ENCODE measurements around the gene PNPLA7. TPM values are rescaled to one million over a fixed set of nuclear protein-coding genes. Genes with fewer than 3 reads are reported as not detected.

PNPLA7 gene
- total and polyA plus RNA-seq, 3 experiments from 2014 or later: 0.79 to 2.4 (median 2.0) TPM

- H3K36me3 ChIP-seq (ENCODE audit: insufficient read depth, low read length): no peaks in the 10 kb centered on the region
- ChIA-PET CTCF (no interaction called here), POLR2A (no interaction called here)
- peaks cover 7 to 12% (median 11%) of the 10 kb centered on the region in 5 donors for H3K9me3 Mint-ChIP-seq
- peak overlapping the region in 2 of 8 donors; percentile 47 to 93 for H3K27ac Mint-ChIP-seq
- no peaks in the 10 kb centered on the region for H3K9me3 ChIP-seq (ENCODE audit: low read length)
- H3K27me3 Mint-ChIP-seq: peaks cover 0 to 4% of the 10 kb centered on the region in 2 donors
- no peak overlapping the region for H3K4me3 Mint-ChIP-seq
- no peak overlapping the region for H3K4me3 ChIP-seq (ENCODE audit: low read length)
- H3K27ac ChIP-seq (ENCODE audit: low read depth, low read length): no peak overlapping the region
- H3K27me3 ChIP-seq (ENCODE audit: insufficient read depth, low read length, poor library complexity, severe bottlenecking): no peaks in the 10 kb centered on the region
- DNase-seq: peak in 1 of 5 donors; percentile 41
- peaks cover 0 to 5% (median 0%) of the 10 kb centered on the region in 3 donors for H3K4me1 Mint-ChIP-seq
- H3K36me3 Mint-ChIP-seq: peaks cover 0 to 11% (median 3%) of the 10 kb centered on the region in 3 donors
- no peaks in the 10 kb centered on the region for H3K4me1 ChIP-seq (ENCODE audit: insufficient read depth, low read length)
Observed at GRCh38 chr9:137478962-137479861, 71.0 kb downstream of the PNPLA7 start.

- CTCF ChIA-PET: no interaction called here
- POLR2A ChIA-PET: no interaction called here
- no peak overlapping the region for H3K27ac ChIP-seq (ENCODE audit: low read depth, low read length)
- no peak overlapping the region for H3K4me3 ChIP-seq (ENCODE audit: low read length)
- Mint-ChIP-seq H3K4me3 (no peak overlapping the region), H3K9me3 (peaks cover 12 to 17% (median 14%) of the 10 kb centered on the region in 5 donors), H3K4me1 (peaks cover 0 to 5% (median 0%) of the 10 kb centered on the region in 3 donors), H3K36me3 (peaks cover 0 to 16% (median 4%) of the 10 kb centered on the region in 3 donors), H3K27ac (no peak overlapping the region), H3K27me3 (peaks cover 0 to 4% of the 10 kb centered on the region in 2 donors)
- no peaks in the 10 kb centered on the region for H3K27me3 ChIP-seq (ENCODE audit: insufficient read depth, low read length, poor library complexity, severe bottlenecking)
- H3K9me3 ChIP-seq (ENCODE audit: low read length): no peaks in the 10 kb centered on the region
- H3K4me1 ChIP-seq (ENCODE audit: insufficient read depth, low read length): no peaks in the 10 kb centered on the region
- H3K36me3 ChIP-seq (ENCODE audit: insufficient read depth, low read length): no peaks in the 10 kb centered on the region
- DNase-seq: peak in 1 of 5 donors; percentile 25
Observed at GRCh38 chr9:137478613-137478961, 71.6 kb downstream of the PNPLA7 start.

- Mint-ChIP-seq H3K27me3 (peaks cover 0 to 4% of the 10 kb centered on the region in 2 donors), H3K36me3 (peaks cover 0 to 22% (median 4%) of the 10 kb centered on the region in 3 donors), H3K4me1 (peaks cover 0 to 5% (median 0%) of the 10 kb centered on the region in 3 donors), H3K27ac (peak overlapping the region in 1 of 8 donors; percentile 47), H3K4me3 (no peak overlapping the region), H3K9me3 (peaks cover 13 to 21% (median 20%) of the 10 kb centered on the region in 5 donors)
- POLR2A ChIA-PET: no interaction called here
- DNase-seq: peak in 1 of 5 donors; percentile 41
- Histone ChIP-seq H3K9me3 (ENCODE audit: low read length) (no peaks in the 10 kb centered on the region), H3K4me1 (ENCODE audit: insufficient read depth, low read length) (no peaks in the 10 kb centered on the region), H3K4me3 (ENCODE audit: low read length) (no peak overlapping the region), H3K36me3 (ENCODE audit: insufficient read depth, low read length) (no peaks in the 10 kb centered on the region), H3K27ac (ENCODE audit: low read depth, low read length) (no peak overlapping the region), H3K27me3 (ENCODE audit: insufficient read depth, low read length, poor library complexity, severe bottlenecking) (no peaks in the 10 kb centered on the region)
- CTCF ChIA-PET: no interaction called here
Observed at GRCh38 chr9:137477778-137478612, 72.2 kb downstream of the PNPLA7 start.

GRCh38 chr9:137476856-137477255, 73.3 kb downstream of the PNPLA7 start:
- Mint-ChIP-seq H3K9me3 (peaks cover 13 to 24% (median 21%) of the 10 kb centered on the region in 5 donors), H3K4me1 (peaks cover 0 to 1% (median 0%) of the 10 kb centered on the region in 3 donors), H3K27me3 (peaks cover 0 to 4% of the 10 kb centered on the region in 2 donors), H3K4me3 (no peak overlapping the region), H3K36me3 (peaks cover 0 to 26% (median 4%) of the 10 kb centered on the region in 3 donors), H3K27ac (no peak overlapping the region)
- ChIA-PET POLR2A (no interaction called here), CTCF (no interaction called here)
- no peak overlapping the region for H3K4me3 ChIP-seq (ENCODE audit: low read length)
- no peaks in the 10 kb centered on the region for H3K4me1 ChIP-seq (ENCODE audit: insufficient read depth, low read length)
- H3K9me3 ChIP-seq (ENCODE audit: low read length): no peaks in the 10 kb centered on the region
- H3K36me3 ChIP-seq (ENCODE audit: insufficient read depth, low read length): no peaks in the 10 kb centered on the region
- H3K27ac ChIP-seq (ENCODE audit: low read depth, low read length): no peak overlapping the region
- H3K27me3 ChIP-seq (ENCODE audit: insufficient read depth, low read length, poor library complexity, severe bottlenecking): no peaks in the 10 kb centered on the region
- DNase-seq: no peak

- Mint-ChIP-seq H3K4me1 (peaks cover 2 to 3% (median 3%) of the 10 kb centered on the region in 3 donors), H3K27me3 (peaks cover 0 to 4% of the 10 kb centered on the region in 2 donors), H3K9me3 (peaks cover 13 to 28% (median 24%) of the 10 kb centered on the region in 5 donors), H3K4me3 (no peak overlapping the region), H3K36me3 (peaks cover 0 to 30% (median 4%) of the 10 kb centered on the region in 3 donors), H3K27ac (no peak overlapping the region)
- no peak for DNase-seq
- Histone ChIP-seq H3K27ac (ENCODE audit: low read depth, low read length) (no peak overlapping the region), H3K27me3 (ENCODE audit: insufficient read depth, low read length, poor library complexity, severe bottlenecking) (no peaks in the 10 kb centered on the region), H3K4me1 (ENCODE audit: insufficient read depth, low read length) (peaks cover 2% of the 10 kb centered on the region), H3K9me3 (ENCODE audit: low read length) (no peaks in the 10 kb centered on the region), H3K36me3 (ENCODE audit: insufficient read depth, low read length) (no peaks in the 10 kb centered on the region), H3K4me3 (ENCODE audit: low read length) (no peak overlapping the region)
- CTCF ChIA-PET: no interaction called here
- POLR2A ChIA-PET: no interaction called here
Observed at GRCh38 chr9:137475666-137476065, 74.5 kb downstream of the PNPLA7 start.

GRCh38 chr9:137474271-137474670, 75.9 kb downstream of the PNPLA7 start:
- no peaks in the 10 kb centered on the region for H3K27me3 ChIP-seq (ENCODE audit: insufficient read depth, low read length, poor library complexity, severe bottlenecking)
- Mint-ChIP-seq H3K36me3 (peaks cover 0 to 30% (median 4%) of the 10 kb centered on the region in 3 donors), H3K4me3 (no peak overlapping the region), H3K27me3 (peaks cover 0 to 2% of the 10 kb centered on the region in 2 donors), H3K4me1 (peaks cover 5 to 11% (median 9%) of the 10 kb centered on the region in 3 donors), H3K9me3 (peaks cover 13 to 28% (median 24%) of the 10 kb centered on the region in 5 donors), H3K27ac (no peak overlapping the region)
- ChIA-PET CTCF (interaction anchor here (1.0 kb wide), 1 partner anchor 14 kb away, joined by 3 read pairs; no protein-coding TSS in a partner anchor), POLR2A (no interaction called here)
- H3K36me3 ChIP-seq (ENCODE audit: insufficient read depth, low read length): no peaks in the 10 kb centered on the region
- no peak overlapping the region for H3K4me3 ChIP-seq (ENCODE audit: low read length)
- H3K27ac ChIP-seq (ENCODE audit: low read depth, low read length): no peak overlapping the region
- peaks cover 4% of the 10 kb centered on the region for H3K4me1 ChIP-seq (ENCODE audit: insufficient read depth, low read length)
- peak in 1 of 5 donors; percentile 16 for DNase-seq
- H3K9me3 ChIP-seq (ENCODE audit: low read length): no peaks in the 10 kb centered on the region

GRCh38 chr9:137470785-137471184, 79.4 kb downstream of the PNPLA7 start:
- H3K4me3 Mint-ChIP-seq: no peak overlapping the region
- peaks cover 4% of the 10 kb centered on the region for H3K4me1 ChIP-seq (ENCODE audit: insufficient read depth, low read length)
- DNase-seq: no peak
- H3K36me3 ChIP-seq (ENCODE audit: insufficient read depth, low read length): no peaks in the 10 kb centered on the region
- ChIA-PET POLR2A (no interaction called here), CTCF (no interaction called here)
- H3K9me3 ChIP-seq (ENCODE audit: low read length): no peaks in the 10 kb centered on the region
- H3K9me3 Mint-ChIP-seq: peaks cover 9 to 24% (median 19%) of the 10 kb centered on the region in 5 donors
- H3K27me3 Mint-ChIP-seq: no peaks in the 10 kb centered on the region
- no peak overlapping the region for H3K27ac ChIP-seq (ENCODE audit: low read depth, low read length)
- H3K4me1 Mint-ChIP-seq: peaks cover 6 to 16% (median 9%) of the 10 kb centered on the region in 3 donors
- H3K4me3 ChIP-seq (ENCODE audit: low read length): no peak overlapping the region
- H3K27me3 ChIP-seq (ENCODE audit: insufficient read depth, low read length, poor library complexity, severe bottlenecking): no peaks in the 10 kb centered on the region
- H3K36me3 Mint-ChIP-seq: peaks cover 0 to 25% (median 4%) of the 10 kb centered on the region in 3 donors
- no peak overlapping the region for H3K27ac Mint-ChIP-seq
